Endothelial cell of umbilical vein (primary cell): ENCODE results near the gene TPO.

Experiments used
- EZH2 ChIP-seq: IDR thresholded peaks from 2 replicates; pipeline ENCODE4 v1.6.1; 2012; ENCODE audit warnings: borderline replicate concordance, low read depth, mild to moderate bottlenecking, moderate library complexity, low read length, inconsistent platforms; ENCODE audit not compliant: severe bottlenecking
- MAX ChIP-seq: IDR thresholded peaks from 2 replicates; pipeline ENCODE4 v1.6.1; 2011; ENCODE audit not compliant: insufficient read depth, insufficient read length
- POLR2A ChIP-seq: IDR thresholded peaks from 2 replicates; pipeline ENCODE4 v1.6.1; 2012; ENCODE audit warnings: low read depth, mild to moderate bottlenecking, control low read depth, low read length
- POLR2AphosphoS5 ChIP-seq: IDR thresholded peaks from 2 replicates; pipeline ENCODE4 v1.6.1; 2012; ENCODE audit warnings: low read depth, mild to moderate bottlenecking, control low read depth, low read length, moderate library complexity; ENCODE audit not compliant: insufficient read depth
- TF ChIP-seq, protein P1 (sequence below), 2 donors: IDR thresholded peaks; 1 replicate in 1 of 2; 2 replicates in 1 of 2; pipeline ENCODE4 v1.5.1; 2011; ENCODE audit warnings: low read length in 2 of 2, mild to moderate bottlenecking in 2 of 2, moderate library complexity in 2 of 2, control low read depth in 1 of 2, inconsistent platforms in 1 of 2, low read depth in 1 of 2; ENCODE audit not compliant: insufficient read depth in 1 of 2; ENCODE audit errors: extremely low read depth in 1 of 2

GRCh38 chr2:1398191-1398590, 15.1 kb upstream of the TPO start:
- no peak for TF ChIP-seq EZH2
- TF ChIP-seq MAX: no peak
- TF ChIP-seq, protein P1, sequence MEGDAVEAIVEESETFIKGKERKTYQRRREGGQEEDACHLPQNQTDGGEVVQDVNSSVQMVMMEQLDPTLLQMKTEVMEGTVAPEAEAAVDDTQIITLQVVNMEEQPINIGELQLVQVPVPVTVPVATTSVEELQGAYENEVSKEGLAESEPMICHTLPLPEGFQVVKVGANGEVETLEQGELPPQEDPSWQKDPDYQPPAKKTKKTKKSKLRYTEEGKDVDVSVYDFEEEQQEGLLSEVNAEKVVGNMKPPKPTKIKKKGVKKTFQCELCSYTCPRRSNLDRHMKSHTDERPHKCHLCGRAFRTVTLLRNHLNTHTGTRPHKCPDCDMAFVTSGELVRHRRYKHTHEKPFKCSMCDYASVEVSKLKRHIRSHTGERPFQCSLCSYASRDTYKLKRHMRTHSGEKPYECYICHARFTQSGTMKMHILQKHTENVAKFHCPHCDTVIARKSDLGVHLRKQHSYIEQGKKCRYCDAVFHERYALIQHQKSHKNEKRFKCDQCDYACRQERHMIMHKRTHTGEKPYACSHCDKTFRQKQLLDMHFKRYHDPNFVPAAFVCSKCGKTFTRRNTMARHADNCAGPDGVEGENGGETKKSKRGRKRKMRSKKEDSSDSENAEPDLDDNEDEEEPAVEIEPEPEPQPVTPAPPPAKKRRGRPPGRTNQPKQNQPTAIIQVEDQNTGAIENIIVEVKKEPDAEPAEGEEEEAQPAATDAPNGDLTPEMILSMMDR (IDR thresholded peaks at IDR 0.05; ENCODE audit: extremely low read depth in 1 of 2, insufficient read depth in 1 of 2, low read depth in 1 of 2, low read length in 2 of 2): no peak
- no peak for TF ChIP-seq POLR2A
- TF ChIP-seq POLR2AphosphoS5: no peak
